Measurements from ENCODE around the gene KCNJ3. TPM values are rescaled to one million over a fixed set of nuclear protein-coding genes. Genes with fewer than 3 reads are reported as not detected.

Gene KCNJ3
- total and polyA plus RNA-seq, 9 of the 15 experiments (the other 6 are each of a cell fraction or from before 2014, with no cell fraction given): not detected

DNA sequence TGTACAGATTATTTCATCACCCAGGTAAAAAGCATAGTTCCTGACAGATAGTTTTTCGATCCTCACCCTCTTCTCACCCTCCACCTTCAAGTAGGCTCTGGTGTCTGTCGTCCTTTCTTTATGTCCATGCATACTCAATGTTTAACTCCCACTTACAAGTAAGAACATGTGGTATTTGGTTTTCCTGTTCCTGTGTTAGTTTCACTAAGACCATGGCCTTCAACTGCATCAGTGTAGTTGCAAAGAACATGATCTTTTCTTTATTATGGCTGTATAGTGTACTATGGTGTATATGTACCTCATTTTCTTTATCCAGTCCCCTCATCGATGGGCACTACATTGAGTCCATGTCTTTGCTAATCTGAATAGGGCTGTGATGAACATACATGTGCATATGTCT is 184.2 kb downstream of the KCNJ3 start (continued):
- TF ChIP-seq ZNF584 (CRISPR knock-in tag; IDR thresholded peaks at IDR 0.05; ENCODE audit: low read depth) (no peak), CBX2 (IDR thresholded peaks at IDR 0.05; ENCODE audit: insufficient read depth, low read length, poor library complexity, severe bottlenecking) (no peak), YY1 (IDR thresholded peaks at IDR 0.05; ENCODE audit: borderline replicate concordance in 1 of 3, control insufficient read depth in 1 of 3, extremely low read depth in 1 of 3, insufficient read depth in 3 of 3, insufficient read length in 1 of 3, insufficient replicate concordance in 2 of 3, low read depth in 1 of 3, low read length in 2 of 3) (no peak), EHMT2 (IDR thresholded peaks at IDR 0.05) (no peak), MAZ (CRISPR knock-in tag; conservative IDR thresholded peaks at IDR 0.05 in 1 of 2, IDR thresholded peaks at IDR 0.05 in 1 of 2) (no peak), PTRF (tag; IDR thresholded peaks at IDR 0.05) (no peak), HDAC1 (IDR thresholded peaks at IDR 0.05) (no peak), NFRKB (IDR thresholded peaks at IDR 0.05; ENCODE audit: low read depth) (no peak), PYGO2 (tag; IDR thresholded peaks at IDR 0.05) (no peak), HBP1 (CRISPR knock-in tag; IDR thresholded peaks at IDR 0.05) (no peak), STAT5B (CRISPR knock-in tag; IDR thresholded peaks at IDR 0.05) (no peak), ZNF75A (CRISPR knock-in tag; IDR thresholded peaks at IDR 0.05) (no peak)
- TF ChIP-seq, protein P1, sequence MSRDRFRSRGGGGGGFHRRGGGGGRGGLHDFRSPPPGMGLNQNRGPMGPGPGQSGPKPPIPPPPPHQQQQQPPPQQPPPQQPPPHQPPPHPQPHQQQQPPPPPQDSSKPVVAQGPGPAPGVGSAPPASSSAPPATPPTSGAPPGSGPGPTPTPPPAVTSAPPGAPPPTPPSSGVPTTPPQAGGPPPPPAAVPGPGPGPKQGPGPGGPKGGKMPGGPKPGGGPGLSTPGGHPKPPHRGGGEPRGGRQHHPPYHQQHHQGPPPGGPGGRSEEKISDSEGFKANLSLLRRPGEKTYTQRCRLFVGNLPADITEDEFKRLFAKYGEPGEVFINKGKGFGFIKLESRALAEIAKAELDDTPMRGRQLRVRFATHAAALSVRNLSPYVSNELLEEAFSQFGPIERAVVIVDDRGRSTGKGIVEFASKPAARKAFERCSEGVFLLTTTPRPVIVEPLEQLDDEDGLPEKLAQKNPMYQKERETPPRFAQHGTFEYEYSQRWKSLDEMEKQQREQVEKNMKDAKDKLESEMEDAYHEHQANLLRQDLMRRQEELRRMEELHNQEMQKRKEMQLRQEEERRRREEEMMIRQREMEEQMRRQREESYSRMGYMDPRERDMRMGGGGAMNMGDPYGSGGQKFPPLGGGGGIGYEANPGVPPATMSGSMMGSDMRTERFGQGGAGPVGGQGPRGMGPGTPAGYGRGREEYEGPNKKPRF (IDR thresholded peaks at IDR 0.05; ENCODE audit: low read depth, low read length): no peak
